Activated CD4-positive, alpha-beta T cell treated with anti-CD3 and anti-CD28 coated beads, Interleukin-2, amount 50 U/mL, for 4 hours (primary cell): Measurements from ENCODE around the gene NT5C3B.
"Not testable (repeated sequence)": the region's sequence is repeated elsewhere in the genome, so short reads cannot be mapped to it uniquely, and the experiment has no call there.

Source experiments
- DNase-seq, 2 experiments: peaks; one replicate each; pipeline ENCODE4 v3.0.0-alpha.2; 2020

The NT5C3B gene

GRCh38 chr17:41781404-41782110 is 54.5 kb downstream of the NT5C3B start:
- DNase-seq, result no peak

- no peak for DNase-seq
Measured at GRCh38 chr17:41779954-41780353, 56.1 kb downstream of the NT5C3B start.

GRCh38 chr17:41777574-41778188 is 58.4 kb downstream of the NT5C3B start:
- no peak for DNase-seq

GRCh38 chr17:41777157-41777573 is 58.9 kb downstream of the NT5C3B start:
- no peak for DNase-seq

- DNase-seq, result not testable (repeated sequence)
Measured at GRCh38 chr17:41776262-41776900, 59.7 kb downstream of the NT5C3B start.

- no peak for DNase-seq
Measured at GRCh38 chr17:41775394-41776226, 60.4 kb downstream of the NT5C3B start.
